HEK293 (cell line): ENCODE data around the gene TRIM72.

Experiments used
- CTCF ChIA-PET: fragments of 350-600 bp; formaldehyde crosslinking; extraction: SDS; loops from one replicate; lab custom pipeline; 2021; ENCODE audit warnings: antibody characterized with exemption; lab: Yijun Ruan, JAX
- POLR2A ChIA-PET: fragments of 300-600 bp; formaldehyde crosslinking; extraction: SDS; loops from one replicate; lab custom pipeline; 2020; ENCODE audit warnings: antibody characterized with exemption, inconsistent platforms; lab: Yijun Ruan, JAX
- H3K27ac ChIP-seq: fragments of 200-500 bp; sonication (Bioruptor generic); 2 replicates; pipeline ENCODE4 v1.5.1; 2014; ENCODE audit warnings: low read depth, low read length, control low read depth, inconsistent platforms; ENCODE audit errors: extremely low read depth
- H3K36me3 ChIP-seq, 2 experiments: fragments of 200-500 bp in 1 of 2; sonication (Bioruptor generic) in 1 of 2; 1 replicate in 1 of 2; 2 replicates in 1 of 2; pipeline ENCODE4 v1.5.1; 2014 to 2017; ENCODE audit warnings: inconsistent platforms in 2 of 2, low read length in 2 of 2; ENCODE audit not compliant: control insufficient read depth in 2 of 2, insufficient read depth in 1 of 2
- H3K4me1 ChIP-seq: fragments of 200-500 bp; sonication (Bioruptor generic); 2 replicates; pipeline ENCODE4 v1.5.1; 2014; ENCODE audit warnings: mild to moderate bottlenecking, low read length, inconsistent platforms; ENCODE audit not compliant: control insufficient read depth, insufficient read depth
- H3K4me3 ChIP-seq: 2 replicates; pipeline ENCODE4 v1.5.1; 2011; ENCODE audit warnings: low read depth, mild to moderate bottlenecking, control low read depth, low read length, moderate library complexity
- H3K9me3 ChIP-seq: fragments of 200-500 bp; sonication (Bioruptor generic); 2 replicates; pipeline ENCODE4 v1.5.1; 2014; ENCODE audit warnings: low read depth, low read length, inconsistent platforms; ENCODE audit not compliant: control insufficient read depth, insufficient read depth
- BCL6B ChIP-seq: fragments of 450-650 bp; formaldehyde crosslinking; IDR thresholded peaks from 2 replicates; pipeline ENCODE4 v1.5.1; 2017; ENCODE audit warnings: missing biosample characterization, missing genetic modification characterization
- CTCF ChIP-seq: fragments of 450-650 bp; formaldehyde crosslinking; IDR thresholded peaks from 2 replicates; pipeline ENCODE4 v1.5.1; 2016; ENCODE audit warnings: missing biosample characterization, missing genetic modification characterization
- KLF8 ChIP-seq: fragments of 450-650 bp; formaldehyde crosslinking; IDR thresholded peaks from 2 replicates; pipeline ENCODE4 v1.5.1; 2016; ENCODE audit warnings: missing biosample characterization, missing genetic modification characterization
- OVOL3 ChIP-seq: fragments of 450-650 bp; formaldehyde crosslinking; IDR thresholded peaks from 2 replicates; pipeline ENCODE4 v1.5.1; 2016; ENCODE audit warnings: missing biosample characterization, missing genetic modification characterization
- TCF7L2 ChIP-seq: IDR thresholded peaks from 2 replicates; pipeline ENCODE4 v1.6.1; 2011; ENCODE audit warnings: low read depth, mild to moderate bottlenecking, inconsistent platforms, low read length, moderate library complexity, borderline replicate concordance
- YY2 ChIP-seq: fragments of 450-650 bp; formaldehyde crosslinking; IDR thresholded peaks from 2 replicates; pipeline ENCODE4 v1.5.1; 2016; ENCODE audit warnings: missing biosample characterization, missing genetic modification characterization
- ZBTB1 ChIP-seq: fragments of 450-650 bp; formaldehyde crosslinking; IDR thresholded peaks from 2 replicates; pipeline ENCODE4 v1.5.1; 2016; ENCODE audit warnings: missing biosample characterization, missing genetic modification characterization
- ZBTB26 ChIP-seq: fragments of 450-650 bp; formaldehyde crosslinking; optimal IDR thresholded peaks from 2 replicates; pipeline ENCODE3; 2016; ENCODE audit warnings: missing biosample characterization, mild to moderate bottlenecking, missing genetic modification characterization
- ZBTB49 ChIP-seq: fragments of 450-650 bp; formaldehyde crosslinking; IDR thresholded peaks from 2 replicates; pipeline ENCODE4 v1.5.1; 2016; ENCODE audit warnings: missing biosample characterization, missing genetic modification characterization, low read depth
- ZNF112 ChIP-seq: fragments of 450-650 bp; formaldehyde crosslinking; IDR thresholded peaks from 2 replicates; pipeline ENCODE4 v1.5.0; 2017; ENCODE audit warnings: missing biosample characterization, missing genetic modification characterization
- ZNF202 ChIP-seq: fragments of 450-650 bp; formaldehyde crosslinking; IDR thresholded peaks from 2 replicates; pipeline ENCODE4 v1.5.1; 2016; ENCODE audit warnings: missing biosample characterization, missing genetic modification characterization, borderline replicate concordance
- ZNF24 ChIP-seq: fragments of 450-650 bp; formaldehyde crosslinking; IDR thresholded peaks from 2 replicates; pipeline ENCODE4 v1.5.1; 2016; ENCODE audit warnings: missing biosample characterization, missing genetic modification characterization
- ZNF426 ChIP-seq: fragments of 450-650 bp; formaldehyde crosslinking; IDR thresholded peaks from 2 replicates; pipeline ENCODE4 v1.5.1; 2017; ENCODE audit warnings: missing biosample characterization, missing genetic modification characterization, mild to moderate bottlenecking, inconsistent platforms, moderate library complexity
- ZNF549 ChIP-seq: fragments of 450-650 bp; IDR thresholded peaks from 2 replicates; pipeline ENCODE4 v1.5.1; 2018; ENCODE audit warnings: missing biosample characterization, missing genetic modification characterization, mild to moderate bottlenecking, inconsistent platforms, moderate library complexity
- ZNF555 ChIP-seq: fragments of 450-650 bp; formaldehyde crosslinking; conservative IDR thresholded peaks from 2 replicates; pipeline ENCODE4 v1.5.1; 2017; ENCODE audit warnings: missing biosample characterization, mild to moderate bottlenecking, missing genetic modification characterization, inconsistent platforms
- ZNF585B ChIP-seq: fragments of 450-650 bp; formaldehyde crosslinking; IDR thresholded peaks from 2 replicates; pipeline ENCODE4 v1.5.1; 2016; ENCODE audit warnings: missing biosample characterization, missing genetic modification characterization
- ZNF600 ChIP-seq: fragments of 450-650 bp; formaldehyde crosslinking; IDR thresholded peaks from 2 replicates; pipeline ENCODE4 v1.5.1; 2016; ENCODE audit warnings: missing biosample characterization, missing genetic modification characterization
- ZNF623 ChIP-seq: fragments of 450-650 bp; formaldehyde crosslinking; IDR thresholded peaks from 2 replicates; pipeline ENCODE4 v1.5.1; 2016; ENCODE audit warnings: missing biosample characterization, missing genetic modification characterization
- ZNF624 ChIP-seq: fragments of 450-650 bp; formaldehyde crosslinking; IDR thresholded peaks from 2 replicates; pipeline ENCODE4 v1.5.1; 2017; ENCODE audit warnings: missing biosample characterization, missing genetic modification characterization
- ZNF792 ChIP-seq: fragments of 450-650 bp; formaldehyde crosslinking; IDR thresholded peaks from 2 replicates; pipeline ENCODE4 v1.5.1; 2016; ENCODE audit warnings: missing biosample characterization, missing genetic modification characterization
- ZNF837 ChIP-seq: fragments of 450-650 bp; formaldehyde crosslinking; IDR thresholded peaks from 2 replicates; pipeline ENCODE4 v1.5.1; 2016; ENCODE audit warnings: missing biosample characterization, missing genetic modification characterization
- ZSCAN23 ChIP-seq: fragments of 450-650 bp; formaldehyde crosslinking; IDR thresholded peaks from 2 replicates; pipeline ENCODE4 v1.5.1; 2016; ENCODE audit warnings: missing biosample characterization, missing genetic modification characterization

Gene TRIM72

GRCh38 chr16:31190818-31191444 lies 23.0 kb upstream of the TRIM72 start:
- TF ChIP-seq ZNF202 (no peak), ZBTB1 (tag by site-specific recombination) (no peak), YY2 (tag by site-specific recombination) (no peak)
- ChIA-PET POLR2A (interaction anchor here (0.8 to 3.1 kb wide), 3 partner anchors 10 to 74 kb away, joined by 3 to 25 read pairs (median 6); partner anchors contain the start of genes FUS and KAT8), CTCF (interaction anchor here (0.6 kb wide), 1 partner anchor 683 kb away, joined by 3 read pairs; the partner anchor contains the start of gene ZNF267)
- Histone ChIP-seq H3K4me1 (no peaks in the 10 kb centered on the region), H3K27ac (no peak overlapping the region), H3K36me3 (peaks cover 87 to 100% of the 10 kb centered on the region in 2 experiments), H3K4me3 (no peak overlapping the region), H3K9me3 (no peaks in the 10 kb centered on the region)

GRCh38 chr16:31191697-31192428 lies 22.1 kb upstream of the TRIM72 start:
- Histone ChIP-seq H3K4me1 (no peaks in the 10 kb centered on the region), H3K27ac (no peak overlapping the region), H3K36me3 (peaks cover 85 to 100% of the 10 kb centered on the region in 2 experiments), H3K4me3 (no peak overlapping the region), H3K9me3 (no peaks in the 10 kb centered on the region)
- ChIA-PET POLR2A (interaction anchor here (0.8 to 3.1 kb wide), 4 partner anchors 12 to 74 kb away, joined by 3 to 25 read pairs (median 4); partner anchors contain the start of genes FUS and KAT8), CTCF (interaction anchor here (0.6 kb wide), 1 partner anchor 196 kb away, joined by 3 read pairs; no protein-coding TSS in a partner anchor)
- TF ChIP-seq ZNF585B (tag by site-specific recombination): no peak
- TF ChIP-seq ZNF426: no peak
- no peak for TF ChIP-seq BCL6B (tag by site-specific recombination)
- TF ChIP-seq OVOL3: no peak
- 0 out of 2 replicates have a peak, but pooled peaks have one; percentile 7 for TF ChIP-seq ZNF600 (tag by site-specific recombination)

DNA sequence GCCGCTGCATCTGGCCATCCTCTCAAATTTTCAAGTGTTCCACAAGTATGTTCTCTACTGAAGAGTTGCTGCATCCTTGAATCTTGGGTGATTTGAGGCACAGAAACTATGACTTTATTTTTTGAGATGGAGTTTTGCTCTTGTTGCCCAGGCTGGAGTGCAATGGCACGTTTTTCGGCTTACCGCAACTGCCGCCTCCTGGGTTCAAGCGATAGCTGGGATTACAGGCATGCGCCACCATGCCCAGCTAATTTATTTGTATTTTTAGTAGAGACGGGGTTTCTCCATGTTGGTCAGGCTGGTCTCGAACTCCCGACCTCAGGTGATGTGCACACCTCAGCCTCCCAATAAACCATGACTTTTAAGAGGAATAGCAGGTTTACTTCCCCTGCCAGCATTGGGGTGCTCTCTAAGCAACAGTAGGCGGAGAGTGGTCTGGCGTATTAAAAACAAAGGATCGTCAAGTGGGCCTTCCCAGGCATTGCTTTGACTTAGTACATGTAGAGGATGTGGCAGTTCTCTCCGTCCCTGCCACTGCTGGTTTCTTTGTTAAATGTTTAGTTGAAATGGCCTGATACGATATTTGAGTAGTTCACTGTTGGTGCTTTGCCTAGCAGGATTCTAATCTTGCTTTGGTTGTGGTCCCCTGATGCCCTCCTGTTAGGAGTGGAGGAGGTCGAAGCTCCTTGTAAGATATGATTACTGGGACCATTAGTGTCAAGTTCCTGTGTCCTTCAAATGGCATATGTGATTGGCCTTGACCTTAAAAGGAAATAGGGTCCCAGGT lies 20.9 kb upstream of the TRIM72 start:
- H3K9me3 ChIP-seq: no peaks in the 10 kb centered on the region
- H3K4me1 ChIP-seq: no peaks in the 10 kb centered on the region
- POLR2A ChIA-PET: interaction anchor here (0.7 to 1.7 kb wide), 5 partner anchors 9 to 258 kb away, joined by 4 to 8 read pairs (median 5); partner anchors contain the start of gene FUS
- CTCF ChIA-PET: no interaction called here
- no peak overlapping the region for H3K27ac ChIP-seq
- no peak overlapping the region for H3K4me3 ChIP-seq
- H3K36me3 ChIP-seq: peaks cover 77 to 97% of the 10 kb centered on the region in 2 experiments
- TF ChIP-seq KLF8 (tag by site-specific recombination): no peak
- no peak for TF ChIP-seq CTCF (tag by site-specific recombination)
- TF ChIP-seq ZBTB49: no peak
- no peak for TF ChIP-seq ZNF549 (tag by site-specific recombination)
- TF ChIP-seq ZBTB26 (tag by site-specific recombination): no peak
- TF ChIP-seq ZNF623: no peak
- no peak for TF ChIP-seq ZNF24 (tag by site-specific recombination)
- TF ChIP-seq ZSCAN23 (tag by site-specific recombination): no peak
- TF ChIP-seq ZNF112: no peak
- no peak for TF ChIP-seq ZNF624 (tag by site-specific recombination)
- TF ChIP-seq ZNF792: no peak
- no peak for TF ChIP-seq ZNF555 (tag by site-specific recombination)
- TF ChIP-seq TCF7L2: no peak
- TF ChIP-seq ZNF837: no peak
